A549 (cell line): ENCODE data around the gene RAB26.
A peak's percentile ranks its signal among the peaks of the same experiment; 100 is the strongest.

Experiments used
- BHLHE40 ChIP-seq: IDR thresholded peaks from 2 replicates; pipeline ENCODE4 v1.6.1; 2012; ENCODE audit warnings: low read depth, low read length, inconsistent platforms
- CTCF ChIP-seq: fragments of >200 bp; sonication (Bioruptor Twin); formaldehyde crosslinking; IDR thresholded peaks from 3 replicates; pipeline ENCODE4 v1.5.1; 2016
- POLR2AphosphoS2 ChIP-seq: conservative IDR thresholded peaks from 2 replicates; pipeline ENCODE4 v1.6.1; 2012; ENCODE audit warnings: low read length, improper control_type of control experiment, inconsistent platforms

GRCh38 chr16:2150418-2151187, 2.2 kb downstream of the RAB26 start:
- TF ChIP-seq CTCF (no peak), POLR2AphosphoS2 (peak; percentile 53), BHLHE40 (no peak)
